Body of pancreas (tissue), 4 donors: ENCODE data around the gene BMERB1.

Experiments used
- POLR2A ChIP-seq, 3 donors: fragments of 450-650 bp; IDR thresholded peaks; one replicate each; pipeline ENCODE4 v1.6.1; 2016; ENCODE audit warnings: antibody characterized with exemption in 3 of 3, mild to moderate bottlenecking in 2 of 3
- TF ChIP-seq, protein P1 (sequence below), 7 experiments: fragments of 450-650 bp in 4 of 7; fragments of 200-600 bp in 3 of 7; sonication (generic) in 3 of 7; IDR thresholded peaks; one replicate each; pipeline ENCODE4 v1.5.1; 2016 to 2019; ENCODE audit warnings: antibody characterized with exemption in 7 of 7

DNA sequence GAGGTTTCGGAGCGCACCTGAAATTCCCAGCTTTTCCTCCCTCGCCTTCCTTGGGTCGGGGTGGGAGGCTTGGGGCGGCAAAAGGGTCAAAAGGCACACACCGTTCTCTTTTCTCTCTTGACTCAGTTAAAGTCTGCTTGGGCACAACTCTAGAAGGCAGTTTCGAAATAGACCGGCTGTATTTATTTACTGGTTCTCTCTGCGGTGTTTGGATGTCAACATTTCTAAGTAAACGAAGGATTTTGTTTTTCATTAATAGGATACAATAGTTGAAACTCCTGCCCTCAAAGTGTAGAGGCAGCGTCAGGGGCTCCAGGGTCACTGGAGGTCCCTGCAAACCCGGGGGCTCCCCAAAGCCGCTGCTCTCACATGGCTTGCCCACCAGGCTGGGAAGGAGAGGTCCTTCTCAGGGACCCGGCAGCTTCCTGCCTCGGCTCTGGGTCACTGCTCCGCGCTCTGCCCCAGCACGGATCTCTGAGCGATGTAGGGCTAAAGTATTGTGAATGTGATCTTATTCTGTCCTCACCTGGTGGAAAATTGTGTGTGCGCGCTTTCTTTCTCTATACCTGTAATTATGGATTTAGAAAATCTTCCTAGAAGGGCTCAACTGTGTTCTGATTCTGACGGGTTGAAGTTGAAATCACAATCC lies 952 bp downstream of the BMERB1 start:
- TF ChIP-seq, protein P1, sequence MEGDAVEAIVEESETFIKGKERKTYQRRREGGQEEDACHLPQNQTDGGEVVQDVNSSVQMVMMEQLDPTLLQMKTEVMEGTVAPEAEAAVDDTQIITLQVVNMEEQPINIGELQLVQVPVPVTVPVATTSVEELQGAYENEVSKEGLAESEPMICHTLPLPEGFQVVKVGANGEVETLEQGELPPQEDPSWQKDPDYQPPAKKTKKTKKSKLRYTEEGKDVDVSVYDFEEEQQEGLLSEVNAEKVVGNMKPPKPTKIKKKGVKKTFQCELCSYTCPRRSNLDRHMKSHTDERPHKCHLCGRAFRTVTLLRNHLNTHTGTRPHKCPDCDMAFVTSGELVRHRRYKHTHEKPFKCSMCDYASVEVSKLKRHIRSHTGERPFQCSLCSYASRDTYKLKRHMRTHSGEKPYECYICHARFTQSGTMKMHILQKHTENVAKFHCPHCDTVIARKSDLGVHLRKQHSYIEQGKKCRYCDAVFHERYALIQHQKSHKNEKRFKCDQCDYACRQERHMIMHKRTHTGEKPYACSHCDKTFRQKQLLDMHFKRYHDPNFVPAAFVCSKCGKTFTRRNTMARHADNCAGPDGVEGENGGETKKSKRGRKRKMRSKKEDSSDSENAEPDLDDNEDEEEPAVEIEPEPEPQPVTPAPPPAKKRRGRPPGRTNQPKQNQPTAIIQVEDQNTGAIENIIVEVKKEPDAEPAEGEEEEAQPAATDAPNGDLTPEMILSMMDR (IDR thresholded peaks at IDR 0.05), result peak in 1 of 7 experiments; percentile 7
- TF ChIP-seq POLR2A (IDR thresholded peaks at IDR 0.05), result no peak
